ENCODE results near the gene SYNDIG1. TPM values are rescaled to one million over a fixed set of nuclear protein-coding genes. Genes with fewer than 3 reads are reported as not detected.

SYNDIG1 gene
- total RNA-seq: 0.08 TPM

DNA sequence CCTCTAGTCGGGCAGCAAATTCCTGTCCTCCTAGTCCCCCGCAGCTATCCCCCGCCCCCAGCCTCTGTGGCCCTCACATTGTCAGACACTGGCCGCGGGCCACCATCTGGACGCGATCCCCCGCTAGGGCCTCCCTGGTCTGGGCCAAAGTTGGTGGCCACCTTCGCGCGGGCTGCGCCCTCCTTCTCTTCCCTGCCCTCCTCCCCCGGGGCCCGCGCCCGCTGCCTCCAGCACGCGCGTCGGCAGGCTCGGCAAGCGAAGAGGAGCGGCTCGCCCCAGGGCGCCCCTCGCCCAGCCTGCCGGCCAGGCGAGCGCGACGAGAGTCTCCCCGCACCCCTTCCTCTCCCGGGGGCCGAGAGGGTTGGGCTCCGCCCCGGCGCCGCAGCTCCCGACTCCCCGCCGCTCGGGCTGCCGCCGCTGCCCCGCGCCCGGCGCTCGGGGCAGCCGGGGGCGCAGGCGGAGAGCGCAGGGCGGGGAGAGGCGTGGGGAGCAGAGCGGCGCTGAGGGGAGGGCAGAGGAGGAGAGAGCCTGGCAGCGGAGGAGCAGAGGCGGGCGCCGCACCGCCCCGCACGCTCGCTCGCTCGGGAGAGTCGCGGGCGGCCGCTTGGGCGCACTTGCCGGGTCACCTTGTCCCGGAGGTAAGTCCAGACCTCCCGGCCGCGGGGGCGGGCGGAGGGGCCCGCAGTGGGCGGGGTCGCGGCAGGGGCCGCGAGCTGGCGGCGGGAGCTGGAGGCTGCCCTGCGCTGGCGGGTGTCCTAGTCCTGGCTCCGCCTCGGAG is at the start of gene SYNDIG1:
Gene SYNDIG1 (plus strand): TSS at position 514 of the 778 bp plus-strand sequence. CDS start 73,469 bp downstream, outside the sequence.
- ATAC-seq: no peak

DNA sequence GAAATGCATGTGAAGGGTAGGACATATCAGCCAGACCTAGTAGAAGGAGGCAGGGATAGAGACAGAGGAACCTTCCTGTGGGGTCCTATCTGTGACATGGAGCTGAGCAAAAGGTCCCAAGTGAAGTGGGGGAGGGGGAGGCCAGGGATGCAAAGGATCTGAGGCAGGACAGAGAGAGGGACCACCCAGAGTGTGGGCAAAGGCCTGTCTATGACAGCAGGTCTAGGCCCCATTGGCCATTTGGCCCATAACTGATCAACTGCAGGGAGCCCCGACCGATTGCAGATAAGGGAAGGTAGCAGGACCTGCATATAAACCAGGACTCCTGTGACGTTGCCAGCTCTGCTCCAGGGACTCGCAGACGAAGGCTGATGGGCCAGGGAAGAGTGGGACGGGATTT is 49.6 kb upstream of the SYNDIG1 start:
- no peak for ATAC-seq

DNA sequence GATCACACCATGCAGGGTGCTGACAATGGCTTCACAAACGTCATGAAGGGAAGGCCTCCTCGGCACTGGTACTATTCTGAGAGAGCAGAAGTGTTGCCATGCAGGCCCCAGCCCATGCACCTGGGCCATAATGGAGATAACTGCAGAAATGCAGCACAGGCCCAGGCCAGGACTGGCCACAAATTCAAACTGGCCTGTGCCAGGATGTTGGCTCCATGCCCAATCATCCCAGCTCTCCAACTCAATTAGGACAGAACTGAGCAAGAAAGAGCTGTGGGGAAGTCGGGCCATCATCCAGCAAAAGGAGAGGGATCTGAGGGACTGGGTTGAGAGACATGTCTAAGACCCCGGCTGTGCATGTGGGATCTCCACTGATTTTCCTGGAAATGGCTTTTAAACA is 48.9 kb upstream of the SYNDIG1 start:
- ATAC-seq: no peak

DNA sequence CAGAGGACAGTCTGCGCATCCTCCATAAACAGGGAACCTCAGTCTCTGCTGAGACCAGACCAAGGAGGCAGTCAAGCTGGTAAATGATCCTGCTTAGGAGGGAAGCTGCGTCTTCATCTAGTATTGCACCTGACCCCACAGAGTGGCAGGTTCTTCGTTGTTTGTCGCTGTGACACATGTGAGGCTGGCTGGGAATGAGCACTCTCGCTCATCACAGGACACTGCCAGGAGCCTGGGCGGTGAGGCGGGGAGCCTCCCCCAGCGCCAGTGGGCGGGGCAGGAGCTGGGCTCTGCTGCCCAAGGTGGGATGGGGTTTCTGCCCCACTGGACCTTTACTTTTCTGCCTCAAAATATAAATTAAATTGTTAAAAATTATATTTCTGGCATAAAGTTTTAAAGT is 48.4 kb upstream of the SYNDIG1 start:
- ATAC-seq: no peak

DNA sequence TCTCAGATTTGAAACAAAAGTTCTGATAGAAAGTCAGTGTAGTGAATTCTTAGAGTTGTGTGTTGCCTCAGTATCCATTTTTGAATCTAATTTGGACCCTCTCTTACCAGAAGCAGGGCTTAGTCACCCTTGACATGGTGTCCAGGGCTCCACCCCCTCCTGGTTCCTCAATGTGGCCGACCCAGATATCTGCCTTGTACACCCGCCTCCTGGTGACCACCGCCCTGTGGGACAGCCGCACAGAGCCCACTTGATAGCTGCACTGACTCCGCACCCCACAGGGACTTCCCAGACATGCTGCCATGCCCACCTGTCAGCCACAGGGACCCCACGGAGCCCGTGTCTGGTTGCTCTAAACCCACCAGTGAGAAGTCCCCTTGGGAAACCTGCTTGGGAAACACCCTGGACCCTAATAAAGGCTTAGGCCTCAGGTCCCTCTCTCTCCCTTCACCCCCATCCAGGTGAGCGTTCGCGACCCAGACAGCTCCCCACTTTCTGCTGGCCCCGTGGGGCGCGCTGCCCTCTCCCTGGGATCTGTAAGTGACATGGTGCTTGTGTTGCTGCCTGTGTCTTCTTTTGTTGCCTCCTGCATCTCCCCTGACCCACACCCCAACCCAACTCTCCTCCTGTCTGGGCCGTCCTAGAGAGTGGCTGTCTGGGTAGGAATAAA is 47.2 kb upstream of the SYNDIG1 start:
- ATAC-seq: no peak

DNA sequence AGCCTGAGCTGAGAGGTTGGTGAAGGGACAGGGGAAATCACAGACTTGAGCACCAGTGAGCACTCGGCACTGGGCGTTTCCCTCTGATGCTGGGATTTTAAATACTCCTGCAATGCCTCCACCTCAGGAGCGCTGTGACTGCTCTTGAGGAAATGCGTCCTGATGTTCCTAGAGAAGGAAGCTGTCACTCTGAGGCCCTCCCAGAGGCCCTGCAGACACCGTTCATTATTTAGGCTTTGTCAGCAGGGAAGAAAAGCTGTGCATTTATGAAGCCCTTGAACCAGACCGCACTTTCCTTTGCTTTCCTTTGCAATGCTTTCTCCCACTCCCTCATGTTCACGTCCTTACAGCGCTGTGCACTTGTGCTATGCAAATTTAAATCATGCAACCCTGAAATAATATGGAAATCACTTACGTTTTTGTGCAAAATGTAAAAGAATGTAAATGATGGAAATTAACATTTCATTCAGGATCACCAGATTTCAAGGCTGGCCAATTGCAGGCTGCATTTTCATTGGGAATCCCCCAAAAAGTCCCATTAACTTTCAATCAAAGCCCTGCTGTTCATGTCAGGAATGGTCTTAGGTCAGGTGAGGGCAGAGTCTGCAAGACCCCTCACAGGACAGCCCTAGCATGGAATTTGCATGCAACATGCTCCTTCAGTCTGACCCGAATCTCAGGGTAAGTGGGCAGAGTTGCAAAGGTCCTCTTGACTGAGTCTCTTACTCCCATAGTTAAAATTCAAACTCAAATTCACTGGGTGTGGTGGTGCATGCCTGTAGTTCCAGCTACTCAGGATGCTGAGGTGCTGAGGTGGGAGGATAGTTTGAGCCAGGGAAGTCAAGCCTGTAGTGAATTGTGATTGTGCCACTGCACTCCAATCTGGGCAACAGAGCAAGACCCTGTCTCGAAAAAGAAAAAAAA is 45.8 kb upstream of the SYNDIG1 start:
- no peak for ATAC-seq

DNA sequence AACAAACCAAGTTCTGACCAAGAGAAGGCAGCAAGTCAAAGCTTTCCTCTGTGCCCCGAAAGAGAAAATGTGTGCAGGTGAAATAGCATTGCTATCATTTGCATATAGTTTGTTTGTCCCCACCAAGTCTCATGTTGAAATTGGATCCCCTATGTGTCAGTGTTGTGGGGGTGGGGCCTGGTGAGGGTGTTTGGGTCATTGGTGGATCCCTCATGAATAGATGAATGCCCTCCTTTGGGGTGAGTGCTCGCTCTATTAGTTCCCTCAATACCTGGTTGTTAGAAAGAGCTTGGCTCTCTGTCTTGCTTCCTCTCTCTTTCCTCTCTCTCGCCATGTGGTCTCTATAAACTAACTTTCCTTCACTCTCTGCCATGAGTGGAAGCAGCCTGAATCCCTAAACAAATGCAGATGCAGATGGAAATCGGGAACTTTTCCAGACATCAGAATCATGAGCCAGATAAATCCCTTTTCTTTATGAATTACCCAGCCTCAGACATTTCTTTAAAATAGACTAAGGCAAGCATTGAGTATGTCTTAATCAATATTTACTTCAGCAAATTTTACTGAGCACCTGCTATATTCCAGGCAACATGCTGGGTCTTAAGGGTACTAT is 43.8 kb upstream of the SYNDIG1 start:
- ATAC-seq: no peak

DNA sequence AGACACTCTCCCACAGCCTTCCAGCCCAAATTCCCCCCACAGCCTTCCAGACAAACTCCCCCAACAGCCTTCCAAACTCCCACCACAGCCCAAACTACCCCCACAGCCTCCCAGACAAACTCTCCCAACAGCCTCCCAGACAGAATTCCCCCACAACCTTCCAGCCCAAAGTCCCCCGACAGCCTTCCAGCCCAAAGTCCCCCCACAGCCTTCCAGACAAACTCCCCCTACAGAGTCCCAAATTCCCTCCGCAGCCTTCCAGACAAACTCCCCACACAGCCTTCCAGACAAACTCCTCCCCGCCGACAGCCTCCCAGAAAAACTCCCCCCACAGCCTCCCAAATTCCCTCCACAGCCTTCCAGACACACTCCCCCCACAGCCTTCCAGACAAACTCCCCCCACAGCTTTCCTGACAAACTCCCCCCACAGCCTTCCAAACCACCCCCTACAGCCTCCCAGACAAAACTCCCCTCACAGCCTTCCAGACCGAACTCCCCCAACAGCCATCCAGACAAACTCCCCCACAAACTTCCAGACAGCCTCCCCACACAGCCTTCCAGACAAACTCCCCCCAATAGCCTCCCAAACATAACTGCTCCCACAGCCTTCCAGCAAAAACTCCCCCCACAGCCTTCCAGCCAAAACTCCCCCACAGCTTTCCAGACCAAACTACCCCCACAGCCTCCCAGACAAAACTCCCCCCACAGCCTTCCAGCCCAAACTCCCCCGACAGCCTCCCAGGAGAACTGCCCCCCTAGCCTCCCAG is 38.0 kb upstream of the SYNDIG1 start:
- ATAC-seq: no peak

DNA sequence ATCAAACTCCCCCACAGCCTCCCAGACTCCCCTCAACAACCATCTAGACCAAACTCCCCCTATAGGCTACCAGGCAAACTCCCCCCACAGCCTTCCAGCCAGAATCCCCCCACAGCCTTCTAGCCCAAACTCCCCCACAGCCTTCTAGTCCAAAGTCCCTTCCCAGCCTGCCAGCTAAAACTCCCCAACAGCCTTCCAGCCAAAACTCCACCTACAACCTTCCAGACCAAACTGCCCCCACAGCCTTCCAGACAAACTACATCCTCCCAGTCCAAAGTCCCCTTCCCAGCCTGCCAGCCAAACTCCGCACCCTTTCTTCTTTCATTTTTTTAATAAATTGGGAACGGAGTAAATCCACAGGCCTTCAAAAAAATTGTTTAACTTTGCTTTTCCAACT is 37.4 kb upstream of the SYNDIG1 start:
- ATAC-seq: no peak

DNA sequence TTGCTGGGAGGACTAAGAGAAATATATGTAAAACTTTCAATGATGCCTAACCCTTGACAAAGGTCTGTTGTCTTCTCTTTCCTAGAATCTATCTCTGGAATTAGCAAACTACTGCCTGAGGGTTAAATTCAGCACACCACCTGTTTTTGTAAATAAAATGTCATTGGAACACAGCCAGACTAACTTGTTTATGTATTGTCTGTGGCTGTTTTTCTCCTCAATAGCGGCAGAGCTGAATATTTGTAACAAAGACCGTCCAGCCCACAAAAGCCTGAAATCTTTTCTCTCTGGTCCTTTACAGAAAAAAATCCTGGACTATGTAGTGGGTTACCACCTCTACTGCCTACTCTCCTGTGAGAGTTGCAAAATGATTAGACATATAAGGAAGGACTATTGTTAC is 33.3 kb upstream of the SYNDIG1 start:
- ATAC-seq: no peak

DNA sequence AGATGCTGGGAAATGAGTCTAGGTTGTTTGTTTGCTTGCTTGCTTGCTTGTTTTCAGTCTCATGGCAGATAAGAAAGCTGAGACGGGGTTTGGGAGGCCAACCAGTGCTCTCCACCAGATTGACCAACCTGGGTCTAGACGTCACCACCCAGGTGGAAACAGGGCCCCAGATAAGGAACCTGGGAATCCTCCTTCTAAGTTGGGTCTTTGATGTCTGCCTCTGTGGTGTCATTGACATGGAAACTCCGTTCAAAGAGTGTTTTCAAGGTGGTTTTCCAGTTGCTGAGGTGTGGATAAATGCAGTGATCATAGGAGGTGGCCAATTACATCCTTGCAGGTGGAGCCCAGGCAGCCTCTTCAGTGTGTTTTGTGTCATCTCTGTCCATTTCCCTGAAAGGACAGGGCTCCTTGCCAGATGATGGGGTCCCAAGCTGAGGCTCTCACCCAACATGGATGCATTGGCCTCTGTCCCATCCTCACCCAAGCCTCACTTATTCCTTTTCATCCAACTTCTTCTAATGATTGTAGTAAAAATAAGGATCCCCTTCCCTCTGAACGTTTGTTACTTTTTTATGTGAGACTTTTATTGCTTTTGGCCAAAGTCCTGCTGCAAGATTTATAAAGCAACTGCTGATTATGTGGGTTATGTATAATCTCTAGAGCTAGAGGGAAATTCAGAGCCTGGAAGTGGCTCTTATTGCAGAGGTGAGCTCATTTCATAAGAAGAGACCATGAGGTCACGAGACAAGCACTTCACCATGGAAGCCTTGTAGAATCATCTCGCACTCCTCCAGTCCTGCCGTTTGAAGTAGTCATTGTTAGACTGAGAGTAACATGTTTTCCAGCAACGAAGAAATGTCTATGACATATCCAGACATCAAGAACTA is 32.0 kb upstream of the SYNDIG1 start:
- no peak for ATAC-seq

DNA sequence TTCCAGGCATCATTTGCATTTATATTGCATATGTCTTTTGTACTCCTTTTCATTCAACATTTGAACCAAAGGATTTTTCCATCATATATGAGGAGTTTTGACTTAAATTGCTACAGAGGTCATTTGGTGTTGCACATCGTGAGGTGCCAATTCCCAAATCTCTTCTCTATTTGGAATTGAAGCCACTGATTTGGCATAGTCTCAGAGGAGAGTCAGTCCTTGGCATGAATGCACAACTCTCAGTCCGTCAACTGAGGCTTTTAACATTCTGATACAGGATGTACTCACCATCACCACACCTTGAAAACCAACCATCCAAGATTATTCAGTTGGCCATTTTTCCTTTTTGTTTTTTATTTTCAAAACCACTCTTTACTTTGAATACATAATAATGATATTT is 31.1 kb upstream of the SYNDIG1 start:
- no peak for ATAC-seq

DNA sequence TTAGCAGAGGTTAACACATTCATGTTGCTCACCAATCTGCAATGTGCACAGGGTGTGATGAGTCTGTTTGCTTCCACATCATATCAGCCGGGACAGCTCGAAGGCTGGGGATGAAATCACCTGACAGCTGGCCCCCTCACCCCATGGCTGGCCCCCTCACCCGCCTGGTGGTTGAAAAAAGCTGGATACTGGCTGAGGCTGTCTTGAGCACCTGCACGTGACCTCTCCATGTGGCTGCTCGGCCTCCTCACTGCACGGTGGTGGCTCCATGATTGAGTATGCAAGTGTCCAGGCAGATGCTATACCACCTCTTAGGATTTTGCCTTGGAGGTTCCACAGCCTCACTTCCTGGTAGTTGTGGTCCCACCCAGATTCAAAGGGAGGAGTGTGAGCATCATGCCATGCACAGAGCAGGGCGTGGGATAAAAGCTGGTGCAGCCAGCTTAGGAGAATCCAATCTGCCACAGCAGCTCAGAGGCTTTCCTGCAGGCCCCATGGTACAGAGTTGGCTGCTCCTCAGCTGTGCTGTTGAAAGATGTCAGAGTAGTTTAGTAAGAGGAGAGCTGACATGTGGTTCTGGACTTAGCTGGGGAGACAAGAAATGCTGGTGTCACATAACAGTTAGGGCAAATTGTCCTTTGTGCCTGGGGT is 29.6 kb upstream of the SYNDIG1 start:
- ATAC-seq: no peak

DNA sequence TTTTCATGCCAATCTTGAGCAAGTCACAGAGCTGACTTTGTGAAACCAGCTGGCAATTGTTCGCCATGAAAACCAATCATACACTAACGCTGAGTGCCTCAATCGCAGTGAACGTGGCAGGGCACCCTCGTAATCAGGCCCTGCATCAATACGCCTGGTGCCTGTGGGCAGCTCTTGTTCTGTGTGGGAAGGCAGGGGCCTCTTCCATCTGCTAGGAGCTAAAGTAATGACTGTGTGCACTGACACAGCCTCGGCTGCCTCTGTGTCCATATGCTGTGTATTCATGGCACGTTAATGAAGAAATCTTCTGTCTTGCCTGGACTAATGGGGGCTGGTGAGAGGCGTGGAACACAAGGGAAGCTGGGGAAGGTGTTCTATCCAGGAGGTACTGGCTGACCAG is 27.8 kb upstream of the SYNDIG1 start:
- ATAC-seq: no peak

DNA sequence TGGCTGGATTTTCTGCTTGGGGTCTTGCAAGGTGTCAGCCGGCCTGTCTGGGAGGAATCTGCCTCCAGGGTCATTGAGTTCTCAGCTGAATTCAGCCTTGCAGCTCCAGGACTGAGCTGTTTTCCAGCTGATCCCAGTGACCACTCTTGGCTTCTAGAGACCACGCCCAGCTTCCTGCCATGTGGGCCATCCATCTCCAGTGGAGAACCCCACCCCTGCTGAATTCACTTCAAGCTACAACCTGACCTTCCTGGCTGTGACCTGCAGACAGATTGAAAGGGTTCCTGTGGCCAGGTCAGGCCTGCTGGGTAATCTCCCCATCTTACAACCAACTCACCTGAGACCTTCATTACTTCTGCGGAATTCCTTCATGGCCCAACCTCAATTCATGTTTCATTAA is 26.5 kb upstream of the SYNDIG1 start:
- no peak for ATAC-seq

DNA sequence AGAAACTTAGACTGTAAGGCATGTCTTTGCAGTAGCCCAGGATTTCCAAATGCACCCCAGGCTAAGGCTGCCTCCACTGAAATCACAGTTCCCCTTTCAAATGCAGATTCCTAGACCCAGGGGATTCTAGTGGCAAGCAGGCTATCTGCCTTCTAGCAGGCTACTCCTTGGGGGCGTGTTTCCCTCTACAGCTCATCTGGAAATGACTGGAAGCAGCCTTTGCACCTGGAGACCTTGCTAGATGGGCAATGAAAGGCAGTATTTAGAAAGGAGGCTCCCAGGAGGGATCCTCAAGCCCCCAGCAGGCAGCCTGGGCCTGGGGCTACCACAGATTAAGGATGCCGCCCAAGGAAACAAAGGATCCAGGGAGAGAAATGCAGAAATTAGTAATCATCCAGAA is 26.0 kb upstream of the SYNDIG1 start:
- no peak for ATAC-seq

DNA sequence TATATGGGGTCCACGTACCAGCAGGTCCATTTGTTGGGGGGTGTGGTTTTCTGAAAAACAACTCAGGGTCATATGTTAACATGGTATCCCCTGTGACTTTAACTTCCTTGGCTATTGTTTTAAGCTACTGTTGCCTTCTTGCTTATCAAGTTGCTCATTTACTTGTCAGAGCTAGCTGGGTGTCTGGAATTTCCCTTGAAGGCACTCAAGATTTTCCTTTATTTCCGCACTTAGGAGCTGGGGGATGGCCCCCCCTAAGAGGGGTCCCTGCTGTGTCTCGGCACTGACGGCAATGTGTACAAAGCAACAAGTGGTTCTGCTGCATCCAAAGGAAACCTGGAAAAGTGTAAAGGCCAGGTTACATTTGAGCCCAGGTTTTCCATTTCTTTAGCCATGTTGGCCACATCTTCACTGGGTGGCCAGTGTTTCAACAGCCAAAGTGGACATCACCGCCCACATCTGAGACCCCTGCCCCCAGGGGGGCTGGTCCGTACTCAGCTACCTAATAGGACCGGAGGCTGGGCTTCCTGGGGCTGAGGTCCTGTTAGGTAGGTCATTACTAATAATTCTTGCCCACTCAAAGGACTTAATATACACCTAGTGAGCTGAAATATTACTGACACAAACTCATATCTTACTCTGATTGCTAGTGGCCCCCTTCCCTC is 24.8 kb upstream of the SYNDIG1 start:
- no peak for ATAC-seq

DNA sequence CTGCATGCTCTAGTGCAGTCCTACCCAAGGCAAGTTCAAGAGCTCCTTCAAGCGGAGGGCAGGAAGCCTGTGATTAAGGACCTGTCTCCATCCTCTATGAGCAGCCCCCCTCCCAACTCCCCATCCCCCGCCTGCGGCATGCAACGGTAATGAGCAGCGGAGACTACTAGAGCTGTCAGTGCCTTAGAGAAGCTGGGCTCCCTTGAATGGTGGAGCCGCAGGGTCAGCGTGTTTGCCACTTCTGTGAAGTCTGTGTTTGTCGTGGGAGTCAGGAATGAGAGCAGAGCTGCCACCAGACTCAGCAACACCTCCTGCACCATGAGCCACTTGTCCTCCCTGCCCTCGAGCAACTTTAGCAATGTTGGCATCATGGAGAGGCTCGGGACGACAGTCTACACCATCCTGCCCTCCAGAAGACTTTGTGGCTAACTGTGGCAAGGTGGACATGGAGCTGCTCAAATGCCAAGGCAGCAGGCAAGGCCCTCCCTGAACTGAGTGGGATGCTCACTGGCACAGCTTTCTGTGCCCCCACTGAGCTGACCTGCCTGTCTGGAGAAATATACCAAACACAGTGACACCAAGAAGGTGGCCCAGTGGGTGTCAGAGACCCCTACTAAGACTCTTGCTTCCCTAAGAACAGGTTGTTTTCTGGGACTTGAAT is 23.8 kb upstream of the SYNDIG1 start:
- no peak for ATAC-seq

DNA sequence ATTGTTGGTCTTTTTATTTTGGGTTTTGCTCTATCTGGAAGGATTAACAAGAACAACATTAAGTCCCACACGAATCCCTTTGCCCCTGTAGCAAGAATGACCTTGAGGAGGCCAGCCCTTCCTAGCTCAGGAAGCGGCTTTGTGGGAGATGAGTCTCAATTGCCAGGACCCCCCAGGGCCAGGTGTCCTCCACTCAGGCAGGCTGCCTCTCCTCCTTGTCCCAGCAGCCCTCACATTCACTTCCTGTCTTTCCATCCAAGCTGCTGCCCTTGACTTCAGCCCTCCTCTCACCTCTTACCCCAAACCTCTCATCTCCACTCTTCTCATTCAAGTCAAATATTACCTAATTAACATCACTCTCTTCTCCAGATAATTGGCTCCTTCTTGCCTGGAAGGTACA is 22.6 kb upstream of the SYNDIG1 start:
- ATAC-seq: no peak
